ENCODE results near the gene EPB41L4A.
"Not testable (repeated sequence)": the region's sequence is repeated elsewhere in the genome, so short reads cannot be mapped to it uniquely, and the experiment has no call there.

Gene EPB41L4A

DNA sequence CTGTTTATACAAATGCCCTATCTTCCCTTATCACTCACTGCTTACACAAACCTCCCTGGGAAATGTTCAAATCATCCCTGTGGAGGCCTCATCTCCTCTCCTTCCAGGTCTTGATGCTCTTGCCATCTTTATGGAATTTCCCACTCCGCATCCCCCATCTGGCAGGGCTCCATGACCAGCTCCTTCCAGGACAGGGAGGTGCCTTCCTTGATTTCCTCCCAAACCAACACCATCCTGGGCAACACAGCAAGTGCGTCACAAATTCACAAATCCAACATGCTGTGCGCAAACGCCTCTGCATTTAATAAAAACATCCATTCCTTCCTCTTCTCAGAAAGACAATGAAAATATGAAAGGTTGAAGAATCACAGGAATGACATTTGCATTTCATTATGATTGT is 51.7 kb downstream of the EPB41L4A start:
- TF ChIP-seq, protein P1, sequence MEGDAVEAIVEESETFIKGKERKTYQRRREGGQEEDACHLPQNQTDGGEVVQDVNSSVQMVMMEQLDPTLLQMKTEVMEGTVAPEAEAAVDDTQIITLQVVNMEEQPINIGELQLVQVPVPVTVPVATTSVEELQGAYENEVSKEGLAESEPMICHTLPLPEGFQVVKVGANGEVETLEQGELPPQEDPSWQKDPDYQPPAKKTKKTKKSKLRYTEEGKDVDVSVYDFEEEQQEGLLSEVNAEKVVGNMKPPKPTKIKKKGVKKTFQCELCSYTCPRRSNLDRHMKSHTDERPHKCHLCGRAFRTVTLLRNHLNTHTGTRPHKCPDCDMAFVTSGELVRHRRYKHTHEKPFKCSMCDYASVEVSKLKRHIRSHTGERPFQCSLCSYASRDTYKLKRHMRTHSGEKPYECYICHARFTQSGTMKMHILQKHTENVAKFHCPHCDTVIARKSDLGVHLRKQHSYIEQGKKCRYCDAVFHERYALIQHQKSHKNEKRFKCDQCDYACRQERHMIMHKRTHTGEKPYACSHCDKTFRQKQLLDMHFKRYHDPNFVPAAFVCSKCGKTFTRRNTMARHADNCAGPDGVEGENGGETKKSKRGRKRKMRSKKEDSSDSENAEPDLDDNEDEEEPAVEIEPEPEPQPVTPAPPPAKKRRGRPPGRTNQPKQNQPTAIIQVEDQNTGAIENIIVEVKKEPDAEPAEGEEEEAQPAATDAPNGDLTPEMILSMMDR (IDR thresholded peaks at IDR 0.05; ENCODE audit: low read depth, low read length, poor library complexity, severe bottlenecking): peak; percentile 0
- no peak for TF ChIP-seq EZH2phosphoT487 (IDR thresholded peaks at IDR 0.05; ENCODE audit: borderline replicate concordance, low read length)
- Histone ChIP-seq H4K20me1 (ENCODE audit: control insufficient read depth, insufficient read depth, low read depth, low read length) (no peaks in the 10 kb centered on the region), H3K9me2 (replicated peaks; ENCODE audit: control insufficient read depth, low read length) (no peaks in the 10 kb centered on the region), H3K36me3 (ENCODE audit: control insufficient read depth, low read length) (no peaks in the 10 kb centered on the region), H3F3A (ENCODE audit: control insufficient read depth, insufficient read depth) (no peaks in the 10 kb centered on the region), H3K27ac (ENCODE audit: low read depth, low read length) (no peak overlapping the region), H3K4me2 (ENCODE audit: low read length) (no peak overlapping the region), H3K79me2 (ENCODE audit: control insufficient read depth, low read length) (no peaks in the 10 kb centered on the region), H3K27me3 (ENCODE audit: control insufficient read depth, low read length) (no peaks in the 10 kb centered on the region), H3K4me1 (ENCODE audit: control insufficient read depth, low read length) (no peaks in the 10 kb centered on the region), H3K9me3 (ENCODE audit: control insufficient read depth, insufficient read depth, low read length) (no peaks in the 10 kb centered on the region), H3K4me3 (ENCODE audit: low read length) (no peak overlapping the region)

- TF ChIP-seq, protein P1 (IDR thresholded peaks at IDR 0.05; ENCODE audit: low read depth, low read length, poor library complexity, severe bottlenecking): peak; percentile 50
- no peak for TF ChIP-seq EZH2phosphoT487 (IDR thresholded peaks at IDR 0.05; ENCODE audit: borderline replicate concordance, low read length)
- H3K4me3 ChIP-seq (ENCODE audit: low read length): no peak overlapping the region
- H3K9me3 ChIP-seq (ENCODE audit: control insufficient read depth, insufficient read depth, low read length): no peaks in the 10 kb centered on the region
- no peaks in the 10 kb centered on the region for H4K20me1 ChIP-seq (ENCODE audit: control insufficient read depth, insufficient read depth, low read depth, low read length)
- H3K4me2 ChIP-seq (ENCODE audit: low read length): no peak overlapping the region
- no peaks in the 10 kb centered on the region for H3K79me2 ChIP-seq (ENCODE audit: control insufficient read depth, low read length)
- H3K27ac ChIP-seq (ENCODE audit: low read depth, low read length): no peak overlapping the region
- H3K36me3 ChIP-seq (ENCODE audit: control insufficient read depth, low read length): no peaks in the 10 kb centered on the region
- no peaks in the 10 kb centered on the region for H3F3A ChIP-seq (ENCODE audit: control insufficient read depth, insufficient read depth)
- H3K4me1 ChIP-seq (ENCODE audit: control insufficient read depth, low read length): no peaks in the 10 kb centered on the region
- no peaks in the 10 kb centered on the region for H3K27me3 ChIP-seq (ENCODE audit: control insufficient read depth, low read length)
- H3K9me2 ChIP-seq (replicated peaks; ENCODE audit: control insufficient read depth, low read length): no peaks in the 10 kb centered on the region
Observed at GRCh38 chr5:112366987-112367386, 52.1 kb downstream of the EPB41L4A start.

DNA sequence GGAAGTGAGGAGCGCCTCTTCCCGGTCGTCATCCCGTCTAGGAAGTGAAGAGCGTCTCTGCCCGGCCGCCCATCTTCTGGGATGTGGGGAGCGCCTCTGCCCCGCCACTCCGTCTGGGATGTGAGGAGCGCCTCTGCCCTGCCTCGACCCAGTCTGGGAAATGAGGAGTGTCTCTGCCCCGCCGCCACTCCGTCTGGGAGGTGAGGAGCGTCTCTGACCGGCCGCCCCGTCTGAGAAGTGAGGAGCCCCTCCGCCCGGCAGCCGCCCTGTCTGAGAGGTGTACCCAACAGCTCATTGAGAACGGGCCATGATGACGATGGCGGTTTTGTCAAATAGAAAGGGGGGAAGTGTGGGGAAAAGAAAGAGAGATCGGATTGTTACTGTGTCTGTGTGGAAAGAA is 58.3 kb downstream of the EPB41L4A start:
- H3K9me2 ChIP-seq (replicated peaks; ENCODE audit: control insufficient read depth, low read length); H3K4me2 ChIP-seq (ENCODE audit: low read length); H3K27ac ChIP-seq (ENCODE audit: low read depth, low read length); H3K9me3 ChIP-seq (ENCODE audit: control insufficient read depth, insufficient read depth, low read length); H3K36me3 ChIP-seq (ENCODE audit: control insufficient read depth, low read length); H4K20me1 ChIP-seq (ENCODE audit: control insufficient read depth, insufficient read depth, low read depth, low read length); H3F3A ChIP-seq (ENCODE audit: control insufficient read depth, insufficient read depth); H3K79me2 ChIP-seq (ENCODE audit: control insufficient read depth, low read length); H3K4me3 ChIP-seq (ENCODE audit: low read length); H3K27me3 ChIP-seq (ENCODE audit: control insufficient read depth, low read length); H3K4me1 ChIP-seq (ENCODE audit: control insufficient read depth, low read length): not testable (repeated sequence)

DNA sequence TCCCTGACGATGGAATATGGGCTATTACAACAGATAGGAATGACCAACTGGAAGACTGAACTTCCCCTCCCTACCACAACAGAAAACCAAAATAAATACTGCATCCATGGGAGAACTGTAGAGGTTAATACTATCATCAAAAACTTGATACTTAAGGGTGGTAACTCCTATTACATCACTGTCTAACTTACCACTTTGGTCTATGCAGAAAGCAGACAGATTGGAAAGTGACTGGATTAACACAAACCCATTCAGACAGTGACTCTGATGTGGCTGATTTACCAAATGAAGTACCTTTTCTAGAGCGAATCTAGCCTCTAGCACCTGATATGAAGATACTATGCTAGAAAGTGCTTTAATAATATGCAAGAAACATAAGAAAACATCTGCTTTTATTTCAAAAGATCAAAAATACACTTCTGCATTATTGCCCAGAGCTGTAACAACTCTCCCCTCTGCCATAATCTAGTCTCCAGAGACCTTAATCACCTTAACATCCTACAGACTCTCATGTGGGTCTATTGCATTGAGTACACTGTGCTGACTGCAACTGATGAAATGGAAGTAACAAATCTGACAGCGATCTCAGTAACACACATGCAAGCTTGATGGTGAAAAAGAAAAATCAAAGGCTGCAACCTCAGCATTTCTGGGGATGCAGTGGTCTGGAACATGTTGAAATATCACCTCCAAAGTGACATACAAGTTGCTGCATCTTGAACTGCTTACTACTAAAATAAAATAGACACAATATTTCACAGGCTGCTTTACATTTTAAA is 62.7 kb downstream of the EPB41L4A start:
- Histone ChIP-seq H3K36me3 (ENCODE audit: control insufficient read depth, low read length) (no peaks in the 10 kb centered on the region), H3K4me3 (ENCODE audit: low read length) (no peak overlapping the region), H3K4me2 (ENCODE audit: low read length) (no peak overlapping the region), H3K27ac (ENCODE audit: low read depth, low read length) (no peak overlapping the region), H4K20me1 (ENCODE audit: control insufficient read depth, insufficient read depth, low read depth, low read length) (no peaks in the 10 kb centered on the region), H3F3A (ENCODE audit: control insufficient read depth, insufficient read depth) (no peaks in the 10 kb centered on the region), H3K79me2 (ENCODE audit: control insufficient read depth, low read length) (no peaks in the 10 kb centered on the region), H3K9me3 (ENCODE audit: control insufficient read depth, insufficient read depth, low read length) (no peaks in the 10 kb centered on the region), H3K27me3 (ENCODE audit: control insufficient read depth, low read length) (no peaks in the 10 kb centered on the region; the same call in 1 of the 2 replicates), H3K9me2 (replicated peaks; ENCODE audit: control insufficient read depth, low read length) (no peaks in the 10 kb centered on the region; the same call in 1 of the 2 replicates), H3K4me1 (ENCODE audit: control insufficient read depth, low read length) (no peaks in the 10 kb centered on the region)
- TF ChIP-seq, protein P1 (IDR thresholded peaks at IDR 0.05; ENCODE audit: low read depth, low read length, poor library complexity, severe bottlenecking): no peak
- no peak for TF ChIP-seq EZH2phosphoT487 (IDR thresholded peaks at IDR 0.05; ENCODE audit: borderline replicate concordance, low read length)

Data from DOHH2 (cell line).